ENCODE measurements around the gene ZNF593.

Gene ZNF593

DNA sequence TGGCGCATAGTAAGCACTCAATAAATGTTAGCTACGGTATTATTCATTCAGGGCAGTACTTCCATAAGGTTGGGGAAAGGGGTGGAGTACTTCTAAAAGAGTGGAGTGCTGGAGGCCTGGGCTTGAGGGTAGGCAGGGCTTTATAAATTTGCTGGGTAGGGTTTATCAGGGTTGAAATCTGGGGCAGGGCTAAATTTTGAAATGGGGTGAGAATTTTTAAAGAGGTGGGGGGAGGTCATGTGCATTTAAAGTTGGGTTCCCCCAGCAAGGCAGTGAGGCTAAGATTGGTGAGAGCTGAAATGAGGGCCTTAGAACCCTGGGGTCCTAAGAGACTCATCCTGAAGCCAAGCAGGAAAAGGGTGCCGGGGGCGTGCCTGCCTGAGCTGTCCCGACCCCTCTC is 30.7 kb downstream of the ZNF593 start:
- in situ Hi-C loops (cut with MboI; ENCODE audit: low sequenced_read_pairs): no loop called here

DNA sequence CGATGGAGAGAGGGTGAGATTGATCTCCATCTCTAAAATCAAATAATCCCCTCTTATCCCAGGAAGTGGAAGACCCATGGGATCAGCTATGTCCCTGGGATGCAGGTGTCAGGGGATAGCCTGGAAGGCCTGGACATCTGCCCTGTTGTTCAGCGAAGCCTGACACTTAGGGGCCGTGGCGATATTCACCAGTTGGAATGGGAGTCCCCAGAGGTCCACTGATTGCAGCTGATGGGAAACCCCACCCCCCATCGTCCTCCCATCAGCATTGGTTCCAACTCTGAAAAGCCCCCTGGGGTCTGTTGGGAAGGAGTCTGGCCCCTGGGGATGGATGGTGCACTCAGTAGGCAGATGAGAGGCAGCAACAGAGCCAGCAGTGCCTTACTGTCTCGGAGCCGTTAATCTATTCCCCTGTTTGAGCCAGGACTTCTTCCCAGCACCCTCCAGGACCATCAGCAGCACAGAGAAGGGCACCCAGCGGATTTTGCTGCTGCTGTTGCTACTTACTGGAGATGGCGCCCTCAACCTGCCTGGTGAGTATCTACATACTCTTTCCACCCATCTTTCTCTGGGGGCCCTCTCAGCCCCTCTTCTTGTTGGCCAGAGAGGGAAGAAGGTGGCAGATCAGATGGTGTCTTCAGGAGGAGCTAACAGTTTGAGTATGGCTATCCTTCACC is 34.1 kb downstream of the ZNF593 start:
- in situ Hi-C loops (cut with MboI; ENCODE audit: low sequenced_read_pairs): no loop called here

DNA sequence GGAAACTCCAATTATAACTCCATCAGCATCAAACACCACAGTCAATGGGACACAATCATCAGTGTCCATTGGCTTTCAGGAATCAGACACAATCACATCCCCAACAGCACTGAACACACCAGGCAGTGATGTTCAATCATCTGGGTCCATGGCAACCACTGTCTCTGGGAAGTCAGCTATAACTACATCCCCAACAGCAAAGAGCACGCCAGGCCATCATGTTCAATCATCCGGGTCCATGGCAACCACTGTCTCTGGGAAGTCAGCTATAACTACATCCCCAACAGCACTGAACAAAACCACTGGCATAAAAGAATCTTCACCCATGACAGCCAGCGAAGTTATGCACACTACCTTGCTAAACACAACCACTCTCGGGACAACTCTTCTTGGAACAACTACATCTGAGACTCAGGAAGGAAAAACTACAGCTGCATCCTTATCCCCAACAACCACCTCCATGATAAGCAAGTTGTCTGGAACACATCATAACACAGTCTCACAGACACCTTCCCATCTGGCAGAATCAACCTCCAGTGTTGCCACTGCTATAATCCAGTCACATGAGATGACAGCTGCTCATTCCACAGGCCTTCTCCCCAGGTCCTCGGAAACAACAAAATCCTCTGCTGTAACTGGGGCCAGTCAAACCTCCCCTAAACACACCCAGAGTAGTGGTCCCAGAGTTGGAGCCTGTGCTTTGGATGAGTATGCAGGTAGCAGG is 40.6 kb downstream of the ZNF593 start:
- in situ Hi-C loops (cut with MboI; ENCODE audit: low sequenced_read_pairs): no loop called here

- in situ Hi-C loops (cut with MboI; ENCODE audit: low sequenced_read_pairs): no loop called here
These were observed 43.0 kb downstream of the ZNF593 start for GRCh38 chr1:26212726-26213125.

- in situ Hi-C loops (cut with MboI; ENCODE audit: low sequenced_read_pairs): no loop called here
These were observed 43.7 kb downstream of the ZNF593 start for GRCh38 chr1:26213335-26213905.

DNA sequence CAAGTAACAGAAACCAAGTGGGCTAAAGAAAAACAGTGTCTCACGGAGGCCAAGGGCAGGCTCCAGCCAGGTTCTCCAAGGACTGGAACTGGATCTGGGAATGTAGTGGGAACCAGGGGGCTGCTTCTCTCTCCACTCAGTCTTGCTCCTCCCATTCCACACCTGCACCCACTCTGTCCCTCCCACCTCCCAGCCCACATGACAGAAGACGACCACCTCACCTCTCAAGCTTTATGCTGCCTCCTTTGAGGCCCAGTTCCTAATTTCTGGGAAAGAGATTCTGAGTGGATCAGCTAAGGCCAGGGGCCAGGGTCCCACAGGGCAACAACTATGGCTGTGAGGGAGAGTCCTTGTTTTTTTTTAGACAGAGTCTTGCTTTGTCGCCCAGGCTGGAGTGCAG is 45.5 kb downstream of the ZNF593 start:
- in situ Hi-C loops (cut with MboI; ENCODE audit: low sequenced_read_pairs): no loop called here

DNA sequence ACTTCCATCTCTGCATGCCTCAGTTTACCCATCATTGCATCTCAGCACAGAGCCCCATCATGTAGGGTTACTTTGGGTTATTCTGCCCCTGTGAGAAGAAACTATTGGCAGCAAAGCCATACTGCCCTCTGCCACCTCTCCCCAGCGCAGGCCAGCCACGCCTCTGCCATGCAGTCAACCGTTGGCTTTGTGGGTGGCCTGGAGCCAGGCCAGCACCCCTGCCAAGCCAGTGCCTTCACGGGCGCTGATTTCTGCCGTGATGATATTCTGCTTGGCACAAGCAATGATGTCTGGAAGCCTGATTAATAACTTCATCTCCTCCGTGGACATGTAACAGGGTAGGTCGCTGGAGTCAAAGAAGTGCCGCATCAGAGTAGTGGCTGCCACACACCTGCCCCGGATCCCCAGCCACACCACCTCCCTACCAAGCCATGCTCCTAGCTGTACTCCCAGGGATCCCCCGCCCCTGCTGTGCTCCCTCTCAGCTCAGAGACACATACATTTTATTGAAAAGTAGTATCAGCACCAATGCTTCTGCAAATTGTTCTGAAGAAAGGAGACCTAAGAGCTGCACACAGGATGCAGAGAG is 49.3 kb downstream of the ZNF593 start:
- in situ Hi-C loops (cut with MboI; ENCODE audit: low sequenced_read_pairs): no loop called here

All from hTERT RPE-1 (cell line).